HEK293 (cell line): Measurements from ENCODE around the gene S100A13.

Experiments
- CTCF ChIA-PET: fragments of 350-600 bp; formaldehyde crosslinking; extraction: SDS; loops from one replicate; lab custom pipeline; 2021; ENCODE audit warnings: antibody characterized with exemption; lab: Yijun Ruan, JAX
- POLR2A ChIA-PET: fragments of 300-600 bp; formaldehyde crosslinking; extraction: SDS; loops from one replicate; lab custom pipeline; 2020; ENCODE audit warnings: antibody characterized with exemption, inconsistent platforms; lab: Yijun Ruan, JAX
- H3K27ac ChIP-seq: fragments of 200-500 bp; sonication (Bioruptor generic); 2 replicates; pipeline ENCODE4 v1.5.1; 2014; ENCODE audit warnings: low read depth, low read length, control low read depth, inconsistent platforms; ENCODE audit errors: extremely low read depth
- H3K36me3 ChIP-seq, 2 experiments: fragments of 200-500 bp in 1 of 2; sonication (Bioruptor generic) in 1 of 2; 1 replicate in 1 of 2; 2 replicates in 1 of 2; pipeline ENCODE4 v1.5.1; 2014 to 2017; ENCODE audit warnings: inconsistent platforms in 2 of 2, low read length in 2 of 2; ENCODE audit not compliant: control insufficient read depth in 2 of 2, insufficient read depth in 1 of 2
- H3K4me1 ChIP-seq: fragments of 200-500 bp; sonication (Bioruptor generic); 2 replicates; pipeline ENCODE4 v1.5.1; 2014; ENCODE audit warnings: mild to moderate bottlenecking, low read length, inconsistent platforms; ENCODE audit not compliant: control insufficient read depth, insufficient read depth
- H3K4me3 ChIP-seq: 2 replicates; pipeline ENCODE4 v1.5.1; 2011; ENCODE audit warnings: low read depth, mild to moderate bottlenecking, control low read depth, low read length, moderate library complexity
- H3K9me3 ChIP-seq: fragments of 200-500 bp; sonication (Bioruptor generic); 2 replicates; pipeline ENCODE4 v1.5.1; 2014; ENCODE audit warnings: low read depth, low read length, inconsistent platforms; ENCODE audit not compliant: control insufficient read depth, insufficient read depth
- KLF16 ChIP-seq: fragments of 450-650 bp; formaldehyde crosslinking; IDR thresholded peaks from 2 replicates; pipeline ENCODE4 v1.5.1; 2017; ENCODE audit warnings: missing biosample characterization, missing genetic modification characterization
- PBX3 ChIP-seq: sonication (generic); formaldehyde crosslinking; IDR thresholded peaks from 2 replicates; pipeline ENCODE4 v1.8.1; 2022; ENCODE audit warnings: mild to moderate bottlenecking, moderate library complexity, missing genetic modification reagents
- SCRT2 ChIP-seq: fragments of 450-650 bp; formaldehyde crosslinking; IDR thresholded peaks from 2 replicates; pipeline ENCODE4 v1.5.1; 2016; ENCODE audit warnings: missing biosample characterization, missing genetic modification characterization
- YY2 ChIP-seq: fragments of 450-650 bp; formaldehyde crosslinking; IDR thresholded peaks from 2 replicates; pipeline ENCODE4 v1.5.1; 2016; ENCODE audit warnings: missing biosample characterization, missing genetic modification characterization
- ZBTB17 ChIP-seq: fragments of 450-650 bp; formaldehyde crosslinking; IDR thresholded peaks from 2 replicates; pipeline ENCODE4 v1.5.1; 2016; ENCODE audit warnings: missing biosample characterization, missing genetic modification characterization
- ZBTB8A ChIP-seq: fragments of 450-650 bp; formaldehyde crosslinking; IDR thresholded peaks from 2 replicates; pipeline ENCODE4 v1.5.1; 2016; ENCODE audit warnings: missing biosample characterization, missing genetic modification characterization
- ZNF121 ChIP-seq: fragments of 450-650 bp; formaldehyde crosslinking; IDR thresholded peaks from 2 replicates; pipeline ENCODE4 v1.5.1; 2016; ENCODE audit warnings: missing biosample characterization, missing genetic modification characterization
- ZNF202 ChIP-seq: fragments of 450-650 bp; formaldehyde crosslinking; IDR thresholded peaks from 2 replicates; pipeline ENCODE4 v1.5.1; 2016; ENCODE audit warnings: missing biosample characterization, missing genetic modification characterization, borderline replicate concordance
- ZNF292 ChIP-seq: fragments of 450-650 bp; formaldehyde crosslinking; IDR thresholded peaks from 2 replicates; pipeline ENCODE4 v1.5.1; 2016; ENCODE audit warnings: low read depth, missing biosample characterization, missing genetic modification characterization, borderline replicate concordance
- ZNF311 ChIP-seq: fragments of 450-650 bp; formaldehyde crosslinking; IDR thresholded peaks from 2 replicates; pipeline ENCODE4 v1.5.1; 2017; ENCODE audit warnings: missing biosample characterization, missing genetic modification characterization, borderline replicate concordance
- ZNF341 ChIP-seq: fragments of 450-650 bp; formaldehyde crosslinking; IDR thresholded peaks from 2 replicates; pipeline ENCODE4; 2016; ENCODE audit warnings: low read depth, missing biosample characterization, missing genetic modification characterization
- ZNF366 ChIP-seq: fragments of 450-650 bp; formaldehyde crosslinking; conservative IDR thresholded peaks from 2 replicates; pipeline ENCODE4 v1.5.1; 2016; ENCODE audit warnings: missing biosample characterization, missing genetic modification characterization
- ZNF37A ChIP-seq: fragments of 450-650 bp; IDR thresholded peaks from 2 replicates; pipeline ENCODE4 v1.5.1; 2018; ENCODE audit warnings: missing biosample characterization, missing genetic modification characterization
- ZNF449 ChIP-seq: fragments of 450-650 bp; formaldehyde crosslinking; IDR thresholded peaks from 2 replicates; pipeline ENCODE4 v1.5.1; 2017; ENCODE audit warnings: missing biosample characterization, mild to moderate bottlenecking, missing genetic modification characterization, moderate library complexity
- ZNF600 ChIP-seq: fragments of 450-650 bp; formaldehyde crosslinking; IDR thresholded peaks from 2 replicates; pipeline ENCODE4 v1.5.1; 2016; ENCODE audit warnings: missing biosample characterization, missing genetic modification characterization
- ZNF76 ChIP-seq: fragments of 450-650 bp; formaldehyde crosslinking; IDR thresholded peaks from 2 replicates; pipeline ENCODE4; 2016; ENCODE audit warnings: low read depth, missing biosample characterization, missing genetic modification characterization, borderline replicate concordance
- TF ChIP-seq, protein P1 (sequence below): fragments of 450-650 bp; IDR thresholded peaks from 2 replicates; pipeline ENCODE4 v1.5.1; 2018; ENCODE audit warnings: missing biosample characterization, missing genetic modification characterization
- TF ChIP-seq, protein P2 (sequence below): fragments of 450-650 bp; formaldehyde crosslinking; IDR thresholded peaks from 2 replicates; pipeline ENCODE4 v1.5.1; 2016; ENCODE audit warnings: missing biosample characterization, missing genetic modification characterization

The S100A13 gene

GRCh38 chr1:153651771-153652170 is 24.5 kb upstream of the S100A13 start:
- POLR2A ChIA-PET, result interaction anchor here (0.6 to 2.2 kb wide), 5 partner anchors 8 to 114 kb away, joined by 3 to 9 read pairs (median 4); partner anchors contain the start of genes S100A1 and S100A13
- CTCF ChIA-PET, result no interaction called here
- Histone ChIP-seq H3K4me1 (no peaks in the 10 kb centered on the region), H3K9me3 (no peaks in the 10 kb centered on the region), H3K36me3 (peaks cover 0 to 7% of the 10 kb centered on the region in 2 experiments; a peak in 1 of 3 replicates), H3K27ac (no peak overlapping the region), H3K4me3 (no peak overlapping the region)
- TF ChIP-seq ZNF76 (tag by site-specific recombination) (no peak), ZBTB17 (tag by site-specific recombination) (peak; percentile 83), YY2 (no peak), ZNF600 (tag by site-specific recombination) (0 out of 2 replicates have a peak, but pooled peaks have one; percentile 46), ZNF121 (tag by site-specific recombination) (no peak)

GRCh38 chr1:153649863-153650235 is 22.5 kb upstream of the S100A13 start:
- peak; percentile 34; the same call in 1 of the 2 replicates for TF ChIP-seq SCRT2 (tag by site-specific recombination)
- TF ChIP-seq, protein P1, sequence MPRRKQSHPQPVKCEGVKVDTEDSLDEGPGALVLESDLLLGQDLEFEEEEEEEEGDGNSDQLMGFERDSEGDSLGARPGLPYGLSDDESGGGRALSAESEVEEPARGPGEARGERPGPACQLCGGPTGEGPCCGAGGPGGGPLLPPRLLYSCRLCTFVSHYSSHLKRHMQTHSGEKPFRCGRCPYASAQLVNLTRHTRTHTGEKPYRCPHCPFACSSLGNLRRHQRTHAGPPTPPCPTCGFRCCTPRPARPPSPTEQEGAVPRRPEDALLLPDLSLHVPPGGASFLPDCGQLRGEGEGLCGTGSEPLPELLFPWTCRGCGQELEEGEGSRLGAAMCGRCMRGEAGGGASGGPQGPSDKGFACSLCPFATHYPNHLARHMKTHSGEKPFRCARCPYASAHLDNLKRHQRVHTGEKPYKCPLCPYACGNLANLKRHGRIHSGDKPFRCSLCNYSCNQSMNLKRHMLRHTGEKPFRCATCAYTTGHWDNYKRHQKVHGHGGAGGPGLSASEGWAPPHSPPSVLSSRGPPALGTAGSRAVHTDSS (tag by site-specific recombination), result no peak
- POLR2A ChIA-PET, result interaction anchor here (1.5 to 2.7 kb wide), 3 partner anchors 9 to 16 kb away, joined by 5 to 16 read pairs (median 7); partner anchors contain the start of genes CHTOP and SNAPIN
- H3K27ac ChIP-seq, result no peak overlapping the region
- peaks cover 7 to 26% of the 10 kb centered on the region in 2 experiments for H3K36me3 ChIP-seq
- no peaks in the 10 kb centered on the region for H3K9me3 ChIP-seq
- H3K4me1 ChIP-seq, result no peaks in the 10 kb centered on the region
- no peak overlapping the region for H3K4me3 ChIP-seq
- CTCF ChIA-PET, result no interaction called here

DNA sequence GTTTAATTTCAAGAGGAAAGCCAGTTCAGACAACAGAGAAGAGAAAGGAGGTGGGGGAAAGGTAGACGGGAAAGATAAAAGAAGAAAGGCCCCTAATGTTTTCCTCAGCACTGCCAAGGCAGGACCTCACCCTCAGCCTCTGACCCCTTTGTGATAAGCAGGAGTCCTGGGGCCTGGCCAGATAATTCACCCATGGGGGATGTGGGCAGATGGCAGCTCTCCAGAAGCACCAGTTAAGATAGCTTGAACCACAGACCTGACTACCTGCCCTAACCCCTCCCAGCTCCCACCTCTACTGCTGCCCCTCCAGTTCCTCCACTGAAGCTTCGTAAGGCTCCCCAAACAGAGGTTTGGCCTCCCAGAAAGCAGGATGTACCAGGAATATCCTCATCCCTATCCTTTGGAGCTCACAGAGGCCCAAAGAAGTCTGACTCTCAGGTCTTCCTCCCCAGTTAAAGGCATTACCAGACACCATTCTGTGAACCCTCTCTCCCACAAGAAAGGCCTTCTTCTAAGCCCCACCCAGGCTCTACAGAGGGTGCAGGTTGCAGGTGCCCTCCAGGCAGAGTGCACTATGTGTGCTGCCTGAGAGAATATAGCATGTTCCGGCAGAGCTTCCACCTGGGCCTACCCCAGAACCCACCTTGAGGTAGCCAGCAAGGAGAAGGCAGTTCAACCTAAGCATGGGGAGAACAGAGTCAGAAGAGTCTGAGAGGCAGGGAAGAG is 22.0 kb upstream of the S100A13 start:
- H3K4me3 ChIP-seq, result no peak overlapping the region
- no peak for TF ChIP-seq ZNF341 (tag by site-specific recombination)
- TF ChIP-seq ZNF311 (tag by site-specific recombination), result no peak
- no peak for TF ChIP-seq ZNF449 (tag by site-specific recombination)
- no peak for TF ChIP-seq ZNF292 (tag by site-specific recombination)
- TF ChIP-seq, protein P2, sequence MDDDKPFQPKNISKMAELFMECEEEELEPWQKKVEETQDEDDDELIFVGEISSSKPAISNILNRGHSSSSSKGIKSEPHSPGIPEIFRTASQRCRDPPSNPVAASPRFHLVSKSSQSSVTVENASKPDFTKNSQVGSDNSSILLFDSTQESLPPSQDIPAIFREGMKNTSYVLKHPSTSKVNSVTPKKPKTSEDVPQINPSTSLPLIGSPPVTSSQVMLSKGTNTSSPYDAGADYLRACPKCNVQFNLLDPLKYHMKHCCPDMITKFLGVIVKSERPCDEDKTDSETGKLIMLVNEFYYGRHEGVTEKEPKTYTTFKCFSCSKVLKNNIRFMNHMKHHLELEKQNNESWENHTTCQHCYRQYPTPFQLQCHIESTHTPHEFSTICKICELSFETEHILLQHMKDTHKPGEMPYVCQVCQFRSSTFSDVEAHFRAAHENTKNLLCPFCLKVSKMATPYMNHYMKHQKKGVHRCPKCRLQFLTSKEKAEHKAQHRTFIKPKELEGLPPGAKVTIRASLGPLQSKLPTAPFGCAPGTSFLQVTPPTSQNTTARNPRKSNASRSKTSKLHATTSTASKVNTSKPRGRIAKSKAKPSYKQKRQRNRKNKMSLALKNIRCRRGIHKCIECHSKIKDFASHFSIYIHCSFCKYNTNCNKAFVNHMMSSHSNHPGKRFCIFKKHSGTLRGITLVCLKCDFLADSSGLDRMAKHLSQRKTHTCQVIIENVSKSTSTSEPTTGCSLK (tag by site-specific recombination), result no peak
- TF ChIP-seq PBX3 (CRISPR knock-in tag), result no peak
- TF ChIP-seq ZNF202 (tag by site-specific recombination), result no peak
- TF ChIP-seq ZNF366 (tag by site-specific recombination), result no peak
- TF ChIP-seq ZBTB8A (tag by site-specific recombination), result no peak
- no peak for TF ChIP-seq KLF16 (tag by site-specific recombination)
- TF ChIP-seq ZNF37A, result no peak
- no peaks in the 10 kb centered on the region for H3K4me1 ChIP-seq
- CTCF ChIA-PET, result interaction anchor here (0.6 to 2.8 kb wide), 3 partner anchors 22 to 139 kb away, joined by 3 to 8 read pairs (median 3); partner anchors contain the start of gene S100A13
- no peaks in the 10 kb centered on the region for H3K9me3 ChIP-seq
- H3K27ac ChIP-seq, result no peak overlapping the region
- peaks cover 12 to 32% of the 10 kb centered on the region in 2 experiments for H3K36me3 ChIP-seq
- POLR2A ChIA-PET, result interaction anchor here (1.5 to 2.7 kb wide), 4 partner anchors 10 to 15 kb away, joined by 5 to 16 read pairs (median 6); partner anchors contain the start of genes CHTOP and SNAPIN
